ENCODE results near the gene SPDYE4.
A peak's percentile ranks its signal among the peaks of the same experiment; 100 is the strongest.

SPDYE4 gene

DNA sequence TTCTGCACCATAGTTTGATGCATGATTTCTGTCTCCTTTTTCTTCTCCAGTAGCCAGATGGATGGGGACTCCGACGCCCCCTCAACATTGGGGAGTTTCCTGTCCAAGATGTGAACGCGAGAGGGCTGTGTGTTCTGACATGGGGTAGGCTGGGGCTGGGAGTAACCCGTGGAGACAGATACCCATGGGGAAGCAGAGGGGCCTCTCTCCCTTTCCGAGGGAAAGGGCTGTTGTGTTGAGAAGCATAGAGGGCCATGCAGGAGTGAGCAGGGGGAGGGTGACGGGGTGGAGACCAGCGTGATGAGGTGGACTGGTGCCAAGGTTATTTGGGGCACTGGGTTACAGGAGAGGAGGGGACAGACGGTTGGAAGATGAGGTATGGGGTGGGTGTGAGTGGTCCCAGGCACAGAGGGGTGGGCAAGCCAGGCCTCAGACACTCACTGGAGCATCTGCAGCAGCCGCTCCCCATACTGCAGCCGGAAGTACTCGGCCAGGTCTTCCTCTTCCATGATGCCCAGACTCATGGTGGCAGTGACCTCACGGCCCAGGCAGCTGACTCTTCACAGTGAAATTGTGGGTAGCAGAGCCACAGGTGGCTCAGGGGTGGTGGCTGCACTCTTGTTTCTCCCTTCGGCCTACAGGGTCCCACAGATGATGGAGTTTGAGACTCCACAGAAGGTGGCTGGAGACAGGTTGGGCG is 14.1 kb downstream of the SPDYE4 start:
- H3K27me3 Mint-ChIP-seq: no peaks in the 10 kb centered on the region
- peak overlapping the region; percentile 89 for H3K4me3 Mint-ChIP-seq
- H3K27ac Mint-ChIP-seq (ENCODE audit: low read depth): peak overlapping the region; percentile 89
- no peak for DNase-seq (ENCODE audit: low spot score in 2 of 2)
- peaks cover 25% of the 10 kb centered on the region for H3K4me1 Mint-ChIP-seq
- H3K36me3 Mint-ChIP-seq (ENCODE audit: insufficient read depth): peaks cover 11% of the 10 kb centered on the region
- H3K9me3 Mint-ChIP-seq: no peaks in the 10 kb centered on the region
- ATAC-seq (replicated peaks; ENCODE audit: extremely low read depth, poor library complexity, severe bottlenecking): no peak

DNA sequence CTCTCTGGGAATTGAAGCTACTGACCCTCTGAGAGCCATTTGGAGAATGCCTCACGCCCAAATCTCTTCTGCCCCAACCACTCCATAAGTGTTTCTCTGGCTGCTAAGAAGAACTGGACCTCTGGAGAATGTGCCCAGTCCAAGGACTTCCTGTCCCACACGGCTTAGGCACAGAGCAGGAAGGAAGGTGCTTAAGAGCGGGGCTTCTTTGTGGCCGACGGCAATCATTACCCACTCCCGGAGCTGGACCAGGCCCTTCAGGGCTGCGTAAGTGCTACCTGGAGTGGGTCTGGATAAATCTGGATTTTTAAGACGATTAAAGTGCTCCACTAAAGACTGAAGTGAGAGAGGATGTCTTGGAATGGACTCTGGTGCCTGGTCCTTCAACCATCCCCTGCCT is 15.5 kb downstream of the SPDYE4 start:
- Mint-ChIP-seq H3K36me3 (ENCODE audit: insufficient read depth) (peaks cover 11% of the 10 kb centered on the region), H3K4me1 (peaks cover 25% of the 10 kb centered on the region), H3K27me3 (no peaks in the 10 kb centered on the region), H3K9me3 (no peaks in the 10 kb centered on the region), H3K4me3 (no peak overlapping the region), H3K27ac (ENCODE audit: low read depth) (peak overlapping the region; percentile 67)
- ATAC-seq (replicated peaks; ENCODE audit: extremely low read depth, poor library complexity, severe bottlenecking) (no peak), DNase-seq (ENCODE audit: low spot score in 2 of 2) (no peak)

DNA sequence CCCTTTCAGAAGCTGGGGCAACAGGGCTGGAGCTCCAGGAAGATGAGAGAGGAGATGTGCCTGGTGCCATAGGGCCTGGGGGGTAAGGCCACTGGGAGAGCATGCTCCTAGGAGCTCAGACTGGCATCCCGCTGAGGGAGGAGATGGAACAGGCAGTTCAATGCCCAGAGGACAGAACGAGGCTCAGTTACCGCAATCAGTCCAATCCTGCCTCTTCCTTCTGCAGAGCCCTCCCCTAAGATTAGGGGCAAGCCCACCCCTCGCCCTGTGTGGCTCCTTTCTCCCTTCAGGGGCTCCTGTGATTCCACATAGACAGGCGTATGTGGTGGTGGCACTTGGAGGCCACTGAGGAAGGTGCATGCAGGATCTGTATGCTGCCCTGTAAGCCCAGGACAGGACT is 16.1 kb downstream of the SPDYE4 start:
- Mint-ChIP-seq H3K27ac (ENCODE audit: low read depth) (no peak overlapping the region), H3K36me3 (ENCODE audit: insufficient read depth) (peaks cover 11% of the 10 kb centered on the region), H3K4me3 (no peak overlapping the region), H3K9me3 (no peaks in the 10 kb centered on the region), H3K4me1 (peaks cover 25% of the 10 kb centered on the region), H3K27me3 (no peaks in the 10 kb centered on the region)
- ATAC-seq (replicated peaks; ENCODE audit: extremely low read depth, poor library complexity, severe bottlenecking) (no peak), DNase-seq (ENCODE audit: low spot score in 2 of 2) (no peak)

DNA sequence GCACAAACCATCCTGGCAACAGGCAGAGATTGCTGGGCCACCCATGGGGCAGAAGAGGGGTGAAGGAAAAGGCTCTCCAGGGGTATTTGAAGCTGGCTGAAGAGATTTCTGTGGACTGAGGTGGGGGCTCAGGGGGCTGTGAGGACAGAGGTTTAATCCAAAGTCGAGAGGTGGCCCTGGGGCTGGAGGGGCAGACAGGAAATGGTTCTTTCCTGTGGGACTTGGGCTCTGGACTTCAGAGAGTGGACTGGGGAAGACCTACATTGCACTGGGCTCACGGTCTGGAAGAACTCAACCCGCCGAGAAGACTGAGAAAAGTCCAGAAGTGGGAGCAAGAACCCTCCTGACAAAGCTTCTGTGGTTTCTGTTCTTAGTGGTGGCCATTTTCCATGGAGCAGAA is 16.6 kb downstream of the SPDYE4 start:
- Mint-ChIP-seq H3K4me1 (peaks cover 23% of the 10 kb centered on the region), H3K27ac (ENCODE audit: low read depth) (no peak overlapping the region), H3K9me3 (no peaks in the 10 kb centered on the region), H3K4me3 (no peak overlapping the region), H3K36me3 (ENCODE audit: insufficient read depth) (peaks cover 11% of the 10 kb centered on the region), H3K27me3 (no peaks in the 10 kb centered on the region)
- ATAC-seq (replicated peaks; ENCODE audit: extremely low read depth, poor library complexity, severe bottlenecking): no peak
- DNase-seq (ENCODE audit: low spot score in 2 of 2): no peak

DNA sequence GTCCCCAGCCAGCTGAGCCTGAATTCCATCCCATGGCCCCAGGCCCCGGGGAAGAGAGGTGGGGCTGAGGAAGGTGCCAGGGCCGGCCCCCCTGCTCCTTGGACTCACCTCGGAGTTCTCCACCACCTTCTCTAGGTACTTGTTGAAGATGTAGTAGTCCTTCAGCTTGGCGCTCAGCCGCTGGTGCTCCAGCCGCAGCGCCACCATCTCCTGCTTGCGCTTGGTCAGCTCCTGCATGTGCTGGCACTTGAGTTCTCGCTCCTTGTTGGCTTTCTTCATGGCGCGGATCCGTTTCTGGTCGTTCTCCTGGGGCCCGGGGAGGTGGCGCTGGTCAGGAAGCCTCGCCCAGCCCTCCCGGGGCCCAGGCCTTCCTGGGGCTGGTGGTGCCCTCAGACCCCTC is 17.0 kb downstream of the SPDYE4 start:
- ATAC-seq (replicated peaks; ENCODE audit: extremely low read depth, poor library complexity, severe bottlenecking): no peak
- Mint-ChIP-seq H3K27me3 (no peaks in the 10 kb centered on the region), H3K36me3 (ENCODE audit: insufficient read depth) (peaks cover 9% of the 10 kb centered on the region), H3K9me3 (no peaks in the 10 kb centered on the region), H3K4me3 (no peak overlapping the region), H3K27ac (ENCODE audit: low read depth) (no peak overlapping the region), H3K4me1 (peaks cover 19% of the 10 kb centered on the region)
- DNase-seq (ENCODE audit: low spot score in 2 of 2): no peak

DNA sequence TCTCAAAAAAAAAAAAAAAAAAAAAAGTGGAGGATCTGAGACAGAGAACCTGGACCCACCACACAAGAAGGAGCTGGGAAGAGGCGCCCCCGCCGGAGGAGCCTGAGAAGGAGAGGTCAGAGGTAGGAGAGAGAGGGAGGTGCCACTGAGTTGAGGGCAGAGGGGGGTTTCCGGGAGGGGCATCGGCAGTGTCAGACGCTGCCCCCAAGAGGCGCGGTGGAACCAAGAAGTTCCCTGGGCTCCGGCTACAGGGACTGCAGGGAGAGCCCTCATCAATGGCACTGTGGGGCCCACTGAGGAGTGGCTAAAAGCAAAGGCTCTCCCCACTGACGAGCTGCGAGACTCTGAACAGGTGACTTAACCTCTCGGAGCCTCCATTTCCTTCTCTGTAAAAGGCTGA is 17.9 kb downstream of the SPDYE4 start:
- Mint-ChIP-seq H3K9me3 (no peaks in the 10 kb centered on the region), H3K27ac (ENCODE audit: low read depth) (peak overlapping the region; percentile 95), H3K4me1 (peaks cover 14% of the 10 kb centered on the region), H3K36me3 (ENCODE audit: insufficient read depth) (peaks cover 3% of the 10 kb centered on the region), H3K27me3 (no peaks in the 10 kb centered on the region), H3K4me3 (peak overlapping the region; percentile 76)
- ATAC-seq (replicated peaks; ENCODE audit: extremely low read depth, poor library complexity, severe bottlenecking) (peak; percentile 67), DNase-seq (ENCODE audit: low spot score in 2 of 2) (peak; percentile 31 to 32)

DNA sequence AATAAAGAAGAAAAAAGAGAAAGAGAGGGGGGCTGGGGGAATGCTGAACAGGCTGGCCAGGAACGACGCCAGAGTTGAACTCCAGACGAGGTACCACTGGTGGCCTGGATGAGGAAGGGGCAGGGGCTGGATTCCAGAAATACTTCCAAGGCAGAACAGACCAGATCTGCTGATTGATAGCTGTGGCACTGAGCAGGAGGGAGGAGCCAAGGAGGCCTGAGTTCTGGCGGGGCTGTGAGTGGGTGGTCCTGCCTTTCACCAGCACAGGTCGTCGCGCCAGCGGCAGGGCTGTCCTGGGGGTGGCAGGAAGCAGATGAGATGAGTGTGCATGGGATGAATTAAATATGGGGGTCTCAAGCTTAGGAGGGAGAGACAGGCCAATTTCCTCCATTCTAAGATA is 19.2 kb downstream of the SPDYE4 start:
- H3K9me3 Mint-ChIP-seq: no peaks in the 10 kb centered on the region
- no peak for DNase-seq (ENCODE audit: low spot score in 2 of 2)
- peak overlapping the region; percentile 95 for H3K27ac Mint-ChIP-seq (ENCODE audit: low read depth)
- ATAC-seq (replicated peaks; ENCODE audit: extremely low read depth, poor library complexity, severe bottlenecking): no peak
- H3K4me3 Mint-ChIP-seq: no peak overlapping the region
- H3K27me3 Mint-ChIP-seq: no peaks in the 10 kb centered on the region
- no peaks in the 10 kb centered on the region for H3K36me3 Mint-ChIP-seq (ENCODE audit: insufficient read depth)
- peaks cover 14% of the 10 kb centered on the region for H3K4me1 Mint-ChIP-seq

DNA sequence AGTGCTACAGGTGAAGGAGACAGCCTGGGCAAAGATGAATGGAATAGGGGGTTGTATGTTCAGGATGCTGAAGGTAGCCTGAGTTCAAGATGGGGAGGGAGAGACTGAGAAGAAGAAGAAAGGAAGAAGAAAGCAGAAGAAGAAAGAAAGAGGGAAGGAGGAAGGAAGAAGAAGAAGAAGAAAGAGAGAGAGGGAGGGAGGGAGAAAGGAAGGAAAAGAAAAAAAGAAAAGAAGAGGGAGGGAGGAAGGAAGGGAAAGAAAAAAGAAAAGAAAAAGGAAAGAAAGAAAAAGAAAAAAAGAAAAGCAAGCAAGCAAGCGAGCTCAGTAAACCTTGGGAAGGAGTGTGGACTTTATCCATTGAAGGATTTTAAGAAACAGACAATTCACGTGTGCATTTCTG is 21.6 kb downstream of the SPDYE4 start:
- H3K27me3 Mint-ChIP-seq: no peaks in the 10 kb centered on the region
- ATAC-seq (replicated peaks; ENCODE audit: extremely low read depth, poor library complexity, severe bottlenecking) (no peak), DNase-seq (ENCODE audit: low spot score in 2 of 2) (no peak)
- no peaks in the 10 kb centered on the region for H3K9me3 Mint-ChIP-seq
- no peaks in the 10 kb centered on the region for H3K36me3 Mint-ChIP-seq (ENCODE audit: insufficient read depth)
- no peak overlapping the region for H3K4me3 Mint-ChIP-seq
- no peak overlapping the region for H3K27ac Mint-ChIP-seq (ENCODE audit: low read depth)
- H3K4me1 Mint-ChIP-seq: peaks cover 14% of the 10 kb centered on the region

DNA sequence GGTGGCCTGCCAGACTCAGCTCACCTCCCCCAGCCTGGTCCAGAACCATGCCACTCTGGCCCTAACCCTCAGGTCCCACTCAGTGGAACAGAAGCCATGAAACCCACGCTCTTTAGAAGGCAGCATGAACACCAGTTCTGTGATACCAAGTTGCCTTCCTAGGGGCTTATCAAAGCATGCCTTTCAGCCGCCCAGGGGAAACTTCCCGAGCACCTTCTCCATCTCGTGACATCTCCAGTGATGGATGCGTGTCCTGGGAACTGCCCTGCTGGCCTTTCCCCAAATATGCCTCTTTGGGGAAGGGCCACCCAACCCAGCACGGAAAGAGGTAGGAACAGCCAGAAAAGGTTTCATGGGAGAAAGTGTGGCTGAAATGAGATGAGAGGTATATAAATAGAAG is 22.0 kb downstream of the SPDYE4 start:
- ATAC-seq (replicated peaks; ENCODE audit: extremely low read depth, poor library complexity, severe bottlenecking): no peak
- Mint-ChIP-seq H3K9me3 (no peaks in the 10 kb centered on the region), H3K4me1 (peaks cover 14% of the 10 kb centered on the region), H3K4me3 (no peak overlapping the region), H3K27me3 (no peaks in the 10 kb centered on the region), H3K36me3 (ENCODE audit: insufficient read depth) (no peaks in the 10 kb centered on the region), H3K27ac (ENCODE audit: low read depth) (no peak overlapping the region)
- no peak for DNase-seq (ENCODE audit: low spot score in 2 of 2)

DNA sequence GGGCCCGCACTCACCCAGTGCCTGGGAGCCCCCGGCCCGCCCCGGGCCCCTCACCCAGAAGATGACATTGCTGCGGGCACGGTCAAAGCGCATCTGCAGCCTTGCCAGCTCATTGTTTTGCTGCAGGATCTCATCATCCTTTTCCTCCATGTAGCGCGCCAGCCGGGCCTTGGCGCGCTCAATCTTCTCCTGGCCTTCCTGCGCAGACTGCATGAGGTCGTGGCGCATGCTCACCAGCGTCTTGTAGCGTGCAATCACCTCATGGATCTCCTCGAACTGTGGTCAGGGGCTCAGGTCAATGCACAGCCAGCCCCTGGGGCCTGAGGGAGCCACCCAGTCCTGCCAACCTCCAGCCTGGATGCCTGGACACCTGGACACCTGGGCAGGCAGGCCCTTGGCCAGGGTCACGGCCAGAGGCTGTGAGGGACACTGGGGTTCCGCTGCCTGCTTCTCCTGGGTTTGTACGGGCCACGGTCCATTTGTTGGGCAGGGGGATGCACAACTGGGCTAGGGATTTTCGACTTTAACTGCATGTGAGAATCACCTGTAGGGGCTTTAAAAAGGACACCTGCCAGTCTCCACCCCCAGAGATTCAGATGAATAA is 22.9 kb downstream of the SPDYE4 start:
- DNase-seq (ENCODE audit: low spot score in 2 of 2) (no peak), ATAC-seq (replicated peaks; ENCODE audit: extremely low read depth, poor library complexity, severe bottlenecking) (no peak)
- Mint-ChIP-seq H3K4me3 (no peak overlapping the region), H3K36me3 (ENCODE audit: insufficient read depth) (no peaks in the 10 kb centered on the region), H3K4me1 (peaks cover 8% of the 10 kb centered on the region), H3K27ac (ENCODE audit: low read depth) (no peak overlapping the region), H3K27me3 (no peaks in the 10 kb centered on the region), H3K9me3 (no peaks in the 10 kb centered on the region)

DNA sequence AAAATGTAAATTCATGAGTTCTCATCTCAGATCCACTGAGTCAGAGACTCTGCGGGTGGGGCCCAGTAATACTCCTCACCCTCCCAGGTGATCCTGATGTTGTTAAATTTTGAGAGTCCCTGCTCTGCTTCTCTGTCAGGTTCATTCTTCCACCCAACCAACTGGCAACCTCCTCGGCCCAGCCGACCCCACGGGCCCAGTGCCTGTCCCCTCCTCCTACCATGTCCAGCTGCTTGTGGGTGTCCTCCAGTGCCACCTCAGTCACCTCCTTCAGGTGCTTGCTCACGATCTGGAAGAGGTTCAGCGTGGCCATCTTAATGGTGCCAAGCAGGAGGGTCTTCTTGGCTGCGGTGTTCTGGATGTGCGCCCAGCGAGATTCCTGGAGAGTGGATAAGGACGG is 23.5 kb downstream of the SPDYE4 start:
- ATAC-seq (replicated peaks; ENCODE audit: extremely low read depth, poor library complexity, severe bottlenecking): no peak
- DNase-seq (ENCODE audit: low spot score in 2 of 2): no peak
- H3K27me3 Mint-ChIP-seq: no peaks in the 10 kb centered on the region
- H3K27ac Mint-ChIP-seq (ENCODE audit: low read depth): no peak overlapping the region
- H3K4me1 Mint-ChIP-seq: peaks cover 3% of the 10 kb centered on the region
- no peak overlapping the region for H3K4me3 Mint-ChIP-seq
- no peaks in the 10 kb centered on the region for H3K9me3 Mint-ChIP-seq
- no peaks in the 10 kb centered on the region for H3K36me3 Mint-ChIP-seq (ENCODE audit: insufficient read depth)

DNA sequence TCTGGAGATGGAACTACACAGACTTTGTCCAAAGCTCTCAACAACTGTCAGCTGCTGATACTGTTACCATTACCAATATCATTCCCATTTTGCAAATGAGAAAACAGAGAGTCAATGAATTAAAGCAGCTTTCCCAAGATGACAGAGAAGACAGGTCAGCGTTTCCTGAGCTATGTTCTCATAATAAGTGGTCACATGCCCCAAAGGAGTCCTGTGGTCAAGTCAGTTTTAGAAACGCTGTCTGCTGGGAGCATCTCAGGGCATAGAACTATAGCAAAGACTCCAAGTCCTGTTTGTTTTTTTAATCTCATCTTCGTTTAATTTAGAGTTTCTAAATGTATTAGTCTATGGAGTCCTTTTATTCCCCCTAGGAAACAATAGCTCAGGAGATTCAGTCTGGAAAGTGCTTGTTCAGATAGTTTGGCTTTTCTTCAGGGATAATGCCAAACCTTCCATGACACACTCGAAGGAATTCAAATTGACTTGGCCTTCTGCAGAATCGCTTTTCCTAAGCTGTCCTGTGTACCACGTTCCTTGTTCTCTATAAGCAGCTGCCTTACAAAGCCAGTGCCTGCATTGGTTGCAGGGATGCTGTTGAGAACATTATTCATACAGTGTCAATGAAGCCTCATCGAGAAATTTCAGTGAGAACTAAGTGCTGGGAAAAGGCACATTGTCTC is 25.8 kb downstream of the SPDYE4 start:
- Mint-ChIP-seq H3K4me3 (no peak overlapping the region), H3K27me3 (peaks cover 10% of the 10 kb centered on the region), H3K9me3 (no peaks in the 10 kb centered on the region), H3K4me1 (no peaks in the 10 kb centered on the region), H3K36me3 (ENCODE audit: insufficient read depth) (no peaks in the 10 kb centered on the region), H3K27ac (ENCODE audit: low read depth) (no peak overlapping the region)
- ATAC-seq (replicated peaks; ENCODE audit: extremely low read depth, poor library complexity, severe bottlenecking): no peak
- DNase-seq (ENCODE audit: low spot score in 2 of 2): no peak

DNA sequence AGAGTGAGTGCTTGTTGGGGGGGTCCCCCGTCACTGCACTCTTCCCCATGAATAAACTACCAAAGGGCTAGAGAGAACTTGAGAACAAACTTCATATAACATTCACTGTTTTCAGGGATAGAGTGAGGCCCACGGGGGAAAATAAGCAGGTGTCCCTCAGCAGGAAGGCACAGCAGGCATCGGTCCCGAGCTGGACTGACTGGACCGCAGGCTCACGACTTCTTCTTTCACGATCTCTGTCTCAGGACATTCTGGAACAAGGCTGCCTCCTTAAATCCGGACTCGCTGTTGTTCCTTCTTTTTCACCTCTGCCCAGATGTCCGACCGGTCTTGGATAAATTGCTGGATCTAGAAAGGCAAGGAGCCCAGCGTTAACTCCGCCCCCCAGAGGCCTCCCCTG is 28.5 kb downstream of the SPDYE4 start:
- DNase-seq (ENCODE audit: low spot score in 2 of 2): no peak
- no peak for ATAC-seq (replicated peaks; ENCODE audit: extremely low read depth, poor library complexity, severe bottlenecking)
- H3K36me3 Mint-ChIP-seq (ENCODE audit: insufficient read depth): no peaks in the 10 kb centered on the region
- no peak overlapping the region for H3K27ac Mint-ChIP-seq (ENCODE audit: low read depth)
- H3K4me3 Mint-ChIP-seq: no peak overlapping the region
- H3K9me3 Mint-ChIP-seq: no peaks in the 10 kb centered on the region
- H3K4me1 Mint-ChIP-seq: no peaks in the 10 kb centered on the region
- H3K27me3 Mint-ChIP-seq: peaks cover 16% of the 10 kb centered on the region

Measured in central memory CD8-positive, alpha-beta T cell (primary cell).